Pancreas (tissue), 10 donors: ENCODE data around the gene EMSY. TPM values are rescaled to one million over a fixed set of nuclear protein-coding genes. Genes with fewer than 3 reads are reported as not detected.
"Not testable (repeated sequence)": the region's sequence is repeated elsewhere in the genome, so short reads cannot be mapped to it uniquely, and the experiment has no call there.

Experiments
- ATAC-seq, 4 donors: fragments of 200-7000 bp; cut with Tn5 transposase; one replicate each; pipeline versions ENCODE4 v1.8.0 to v1.9.1; 2020; ENCODE audit warnings: mild to moderate bottlenecking in 4 of 4, moderate library complexity in 4 of 4
- DNase-seq, 6 donors: peaks; one replicate each; pipeline ENCODE4 v3.0.0-alpha.2; 2020
- FAIRE-seq: peaks from 2 replicates; lab custom pipeline; 2012; peaks lifted over from hg19 to GRCh38; lab: Jason Lieb, UNC
- H3K27ac ChIP-seq, 4 donors: fragments of 200-600 bp; sonication (generic); 1 replicate in 3 of 4; 2 replicates in 1 of 4; pipeline versions ENCODE4 v1.5.0 to v1.8.0; 2020
- H3K27me3 ChIP-seq, 4 donors: fragments of 200-600 bp; one replicate each; pipeline ENCODE4 v1.8.0; 2021
- H3K36me3 ChIP-seq, 3 donors: fragments of 200-600 bp; sonication (generic) in 1 of 3; one replicate each; pipeline versions ENCODE4 v1.5.0 to v1.8.0; 2020 to 2021
- H3K4me1 ChIP-seq, 3 donors: fragments of 200-600 bp; one replicate each; pipeline ENCODE4 v1.8.0; 2021
- H3K4me3 ChIP-seq, 4 donors: fragments of 200-600 bp; sonication (generic) in 2 of 4; one replicate each; pipeline versions ENCODE4 v1.5.0 to v1.8.0; 2020 to 2021
- H3K9me3 ChIP-seq, 4 donors: fragments of 200-600 bp; one replicate each; pipeline ENCODE4 v1.8.0; 2021
- WGBS, 2 donors: extraction: QIAGEN DNeasy Blood & Tissue Kit; methylation state at CpG; one replicate each; pipeline ENCODE4 v1.1.7; 2013; 5-methylcytosine and 5-hydroxymethylcytosine counted together
- intact Hi-C, 3 donors: fragments of 100-400 bp; cut with DNase I; formaldehyde crosslinking; loops; one replicate each; pipeline versions ENCODE4 v1.11.1 to v1.14.2; 2022
- polyA plus RNA-seq, 2 donors: library from polyadenylated mRNA; stranded (reverse); fragments of 200-250 nt; gene quantifications; one replicate each; pipeline ENCODE4 v1.2.3, GENCODE V29; 2013
- total RNA-seq, 6 donors: library from RNA; stranded (reverse); fragmentation: NEBNext Ultra II Directional in 4 of 6; extraction: Animal tissue kit (Norgen Biotek cat#: 25700) in 4 of 6; gene quantifications; one replicate each; pipeline versions ENCODE4 v1.2.1 to v1.2.4, GENCODE V29; 2021 to 2023
- TF ChIP-seq, protein P1 (sequence below), 4 donors: fragments of 200-600 bp; sonication (generic) in 3 of 4; IDR thresholded peaks; one replicate each; pipeline versions ENCODE4 v1.5.0 to v1.8.0; 2021; ENCODE audit warnings: antibody characterized with exemption in 4 of 4
- donor health status: healthy with polysubstance abuse.
- donor health status: DM: no; HTN: no; CAD: no; lungs with moderate emphysema.
- donor health status: DM: no; HTN: no; CAD: no.
- donor health status: control.
- donor health status: control.
- donor health status: Bipolar disorder and iron deficiency.
- donor health status: DM: yes; HTN: yes; CAD: no.
- donor health status: DM: no; HTN: no; CAD: no.
- donor health status: DM: no; HTN: no; CAD: no.
- donor health status: DM: yes; HTN: yes; CAD: no.

Gene EMSY
- total and polyA plus RNA-seq, 8 donors = 4.6 to 14.0 (median 7.0) TPM

DNA sequence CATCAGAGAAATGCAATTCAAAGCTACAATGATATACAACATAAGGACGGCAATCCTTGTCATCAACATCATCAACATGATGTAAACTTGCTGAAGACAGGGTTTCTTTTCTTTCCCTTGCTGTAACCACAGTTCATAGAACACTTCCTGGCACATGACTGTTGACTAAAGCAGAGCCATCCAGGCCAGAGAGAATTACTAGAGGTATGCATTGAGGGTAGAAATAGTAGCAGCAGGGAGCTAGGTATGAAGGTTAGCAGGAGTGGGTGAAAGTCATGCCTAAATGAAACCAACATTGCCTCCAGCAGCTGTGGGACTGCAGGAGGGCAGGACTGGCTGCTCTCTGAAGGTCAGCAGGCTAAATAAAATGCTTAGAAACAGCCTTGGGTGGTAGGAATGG, 122.0 kb downstream of the EMSY start:
- Histone ChIP-seq H3K36me3 (no peaks in the 10 kb centered on the region), H3K4me1 (no peaks in the 10 kb centered on the region), H3K9me3 (no peaks in the 10 kb centered on the region), H3K27ac (no peak overlapping the region), H3K27me3 (no peaks in the 10 kb centered on the region), H3K4me3 (no peak overlapping the region)
- DNase-seq (no peak), ATAC-seq (no peak), FAIRE-seq (no peak)
- TF ChIP-seq, protein P1, sequence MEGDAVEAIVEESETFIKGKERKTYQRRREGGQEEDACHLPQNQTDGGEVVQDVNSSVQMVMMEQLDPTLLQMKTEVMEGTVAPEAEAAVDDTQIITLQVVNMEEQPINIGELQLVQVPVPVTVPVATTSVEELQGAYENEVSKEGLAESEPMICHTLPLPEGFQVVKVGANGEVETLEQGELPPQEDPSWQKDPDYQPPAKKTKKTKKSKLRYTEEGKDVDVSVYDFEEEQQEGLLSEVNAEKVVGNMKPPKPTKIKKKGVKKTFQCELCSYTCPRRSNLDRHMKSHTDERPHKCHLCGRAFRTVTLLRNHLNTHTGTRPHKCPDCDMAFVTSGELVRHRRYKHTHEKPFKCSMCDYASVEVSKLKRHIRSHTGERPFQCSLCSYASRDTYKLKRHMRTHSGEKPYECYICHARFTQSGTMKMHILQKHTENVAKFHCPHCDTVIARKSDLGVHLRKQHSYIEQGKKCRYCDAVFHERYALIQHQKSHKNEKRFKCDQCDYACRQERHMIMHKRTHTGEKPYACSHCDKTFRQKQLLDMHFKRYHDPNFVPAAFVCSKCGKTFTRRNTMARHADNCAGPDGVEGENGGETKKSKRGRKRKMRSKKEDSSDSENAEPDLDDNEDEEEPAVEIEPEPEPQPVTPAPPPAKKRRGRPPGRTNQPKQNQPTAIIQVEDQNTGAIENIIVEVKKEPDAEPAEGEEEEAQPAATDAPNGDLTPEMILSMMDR (IDR thresholded peaks at IDR 0.05) = no peak
- intact Hi-C loops = no loop called here
- 0% methylated on average over 1 of the region's 1 CpG for WGBS, 2 donors

DNA sequence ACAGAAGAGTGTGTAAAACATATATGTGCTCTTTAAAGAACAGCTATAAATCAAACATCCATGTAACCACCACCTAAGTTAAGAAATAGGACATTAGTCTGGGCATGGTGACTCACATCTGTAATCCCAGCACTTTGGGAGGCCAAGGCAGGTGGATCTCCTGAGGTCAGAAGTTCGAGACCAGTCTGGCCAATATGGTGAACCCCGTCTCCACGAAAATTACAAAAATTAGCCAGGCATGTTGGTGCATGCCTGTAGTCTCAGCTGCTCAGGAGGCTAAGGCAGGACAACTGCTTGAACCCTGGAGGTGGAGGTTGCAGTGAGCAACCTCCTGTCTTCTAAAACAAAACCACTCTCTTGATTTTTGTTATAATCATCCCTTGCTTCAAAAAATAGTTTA, 122.4 kb downstream of the EMSY start:
- Histone ChIP-seq H3K4me3 (no peak overlapping the region), H3K27ac (no peak overlapping the region), H3K9me3 (no peaks in the 10 kb centered on the region), H3K36me3 (no peaks in the 10 kb centered on the region), H3K4me1 (no peaks in the 10 kb centered on the region), H3K27me3 (no peaks in the 10 kb centered on the region)
- no peak for DNase-seq
- TF ChIP-seq, protein P1 (IDR thresholded peaks at IDR 0.05) = no peak
- ATAC-seq = no peak
- WGBS, 2 donors = 80 to 81% methylated on average over 3 of the region's 3 CpGs
- no peak for FAIRE-seq
- intact Hi-C loops = no loop called here

DNA sequence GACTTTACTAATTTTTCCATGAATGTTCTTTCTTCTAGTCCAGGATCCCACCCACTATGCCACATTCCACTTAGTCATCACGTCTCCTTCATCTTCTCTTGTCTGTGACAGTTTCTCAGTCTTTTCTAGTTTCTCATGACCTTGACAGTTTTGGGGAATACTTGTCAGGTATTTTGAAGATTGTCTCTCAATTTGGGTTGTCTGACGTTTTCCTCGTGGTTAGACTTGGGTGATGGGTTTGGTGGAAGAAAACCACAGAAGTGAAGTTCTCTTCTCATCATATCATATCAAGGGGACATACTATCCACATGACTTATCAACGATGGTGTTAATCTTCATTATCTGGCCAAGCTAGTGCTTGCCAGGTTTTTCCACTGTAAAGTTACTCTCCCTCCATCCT, 123.3 kb downstream of the EMSY start:
- Histone ChIP-seq H3K27ac (no peak overlapping the region), H3K4me1 (no peaks in the 10 kb centered on the region), H3K4me3 (no peak overlapping the region), H3K27me3 (no peaks in the 10 kb centered on the region), H3K36me3 (no peaks in the 10 kb centered on the region), H3K9me3 (no peaks in the 10 kb centered on the region)
- FAIRE-seq (no peak), ATAC-seq (no peak), DNase-seq (no peak)
- TF ChIP-seq, protein P1 (IDR thresholded peaks at IDR 0.05) = no peak
- intact Hi-C loops = no loop called here
- WGBS, 2 donors = 59 to 69% methylated on average over 4 of the region's 4 CpGs

DNA sequence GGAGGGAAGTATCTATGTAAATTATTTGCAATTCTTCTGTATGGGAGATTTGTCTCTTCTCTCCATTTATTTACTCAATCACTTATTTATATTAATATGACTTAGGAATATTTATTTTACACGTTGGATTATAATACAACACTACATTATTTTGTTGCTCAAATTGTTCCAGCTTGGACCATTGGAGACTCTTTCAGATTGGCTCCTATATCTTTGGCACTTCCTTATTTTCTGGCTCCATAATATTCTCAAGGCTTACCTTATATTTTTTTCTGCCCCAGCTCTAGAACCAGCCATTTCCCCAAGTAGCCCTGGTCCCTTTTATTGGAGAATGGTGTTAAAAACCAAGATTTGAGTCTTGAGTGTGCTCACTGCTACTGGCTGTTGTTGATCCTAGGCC, 123.8 kb downstream of the EMSY start:
- no peaks in the 10 kb centered on the region for H3K27me3 ChIP-seq
- TF ChIP-seq, protein P1 (IDR thresholded peaks at IDR 0.05) = no peak
- no peak overlapping the region for H3K4me3 ChIP-seq
- H3K36me3 ChIP-seq = no peaks in the 10 kb centered on the region
- no peak for ATAC-seq
- WGBS, 2 donors = 37 to 48% methylated on average over 1 of the region's 1 CpG
- intact Hi-C loops = no loop called here
- H3K27ac ChIP-seq = no peak overlapping the region
- no peaks in the 10 kb centered on the region for H3K9me3 ChIP-seq
- FAIRE-seq = no peak
- no peaks in the 10 kb centered on the region for H3K4me1 ChIP-seq
- no peak for DNase-seq

DNA sequence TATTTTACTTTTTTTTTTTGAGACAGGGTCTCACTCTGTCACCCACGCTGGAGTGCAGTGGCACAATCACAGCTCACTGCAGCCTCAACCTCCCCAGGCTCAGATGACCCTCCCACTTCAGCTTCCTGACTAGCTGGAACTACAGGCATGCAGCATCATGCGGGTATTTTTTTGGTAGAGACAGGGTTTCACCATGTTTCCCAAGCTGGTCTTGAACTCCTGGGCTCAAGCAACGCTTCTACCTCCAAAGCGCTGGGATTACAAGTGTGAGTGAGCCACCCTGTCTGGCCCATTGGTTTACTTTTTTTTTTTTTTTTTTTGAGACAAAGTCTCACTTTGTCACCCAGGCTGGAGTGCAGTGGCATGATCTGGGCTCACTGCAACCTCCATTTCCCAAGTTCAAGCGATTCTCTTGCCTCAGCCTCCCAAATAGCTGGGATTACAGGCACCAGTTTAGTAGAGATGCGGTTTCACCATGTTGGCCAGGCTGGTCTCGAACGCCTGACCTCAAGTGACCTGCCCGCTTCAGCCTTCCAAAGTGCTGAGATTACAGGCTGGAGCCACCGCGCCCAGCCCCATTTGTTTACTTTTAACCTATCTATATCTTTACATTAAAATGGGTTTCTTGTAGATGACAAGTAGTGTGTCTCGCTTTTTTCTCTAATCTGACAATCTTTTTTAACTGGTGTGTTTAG, 127.5 kb downstream of the EMSY start:
- H3K27me3 ChIP-seq, H3K36me3 ChIP-seq, H3K4me3 ChIP-seq, DNase-seq, intact Hi-C loops, ATAC-seq, H3K27ac ChIP-seq, FAIRE-seq, H3K4me1 ChIP-seq, H3K9me3 ChIP-seq: not testable (repeated sequence)
- 81 to 83% methylated on average over 12 of the region's 12 CpGs for WGBS, 2 donors
